Kidney (tissue), 14 donors: Measurements from ENCODE around the gene PIGP. TPM values are rescaled to one million over a fixed set of nuclear protein-coding genes. Genes with fewer than 3 reads are reported as not detected.

ENCODE experiments used
- DNase-seq, 5 donors: peaks; one replicate each; pipeline ENCODE4 v3.0.0-alpha.2; 2013 to 2020
- FAIRE-seq: peaks from 2 replicates; lab custom pipeline; 2012; peaks lifted over from hg19 to GRCh38; lab: Jason Lieb, UNC
- H3K27ac ChIP-seq, 2 donors: one replicate each; pipeline ENCODE4 v1.7.0; 2013; ENCODE audit warnings: low read depth in 2 of 2, low read length in 2 of 2, inconsistent platforms in 1 of 2
- H3K27me3 ChIP-seq: one replicate; pipeline ENCODE4 v1.7.1; 2013; ENCODE audit warnings: low read length, inconsistent platforms; ENCODE audit not compliant: control insufficient read depth, insufficient read depth
- H3K36me3 ChIP-seq, 3 donors: one replicate each; pipeline versions ENCODE4 v1.7.0 to v1.7.1; 2013; ENCODE audit warnings: low read length in 3 of 3, control low read depth in 1 of 3, inconsistent platforms in 1 of 3; ENCODE audit not compliant: insufficient read depth in 3 of 3, control insufficient read depth in 2 of 3
- H3K4me1 ChIP-seq, 3 donors: one replicate each; pipeline versions ENCODE4 v1.7.0 to v1.7.1; 2013; ENCODE audit warnings: low read length in 3 of 3, inconsistent platforms in 1 of 3, low read depth in 1 of 3; ENCODE audit not compliant: control insufficient read depth in 2 of 3, insufficient read depth in 2 of 3
- H3K4me3 ChIP-seq, 3 donors: one replicate each; pipeline versions ENCODE4 v1.7.0 to v1.8.1; 2013; ENCODE audit warnings: low read length in 3 of 3, control low read depth in 1 of 3, inconsistent platforms in 1 of 3
- H3K9ac ChIP-seq, 3 donors: one replicate each; pipeline versions ENCODE4 v1.7.0 to v1.7.1; 2013; ENCODE audit warnings: low read length in 3 of 3, control low read depth in 1 of 3, inconsistent platforms in 1 of 3
- H3K9me3 ChIP-seq, 3 donors: one replicate each; pipeline versions ENCODE4 v1.7.0 to v1.7.1; 2013; ENCODE audit warnings: low read length in 3 of 3, control low read depth in 1 of 3, inconsistent platforms in 1 of 3; ENCODE audit not compliant: control insufficient read depth in 2 of 3, insufficient read depth in 1 of 3
- CTCF ChIP-seq: IDR thresholded peaks from 3 replicates; pipeline ENCODE4 v1.5.1; 2012; ENCODE audit warnings: mild to moderate bottlenecking, moderate library complexity, borderline replicate concordance; ENCODE audit not compliant: insufficient read depth; ENCODE audit errors: extremely low read depth
- intact Hi-C: fragments of 100-400 bp; cut with DNase I; formaldehyde crosslinking; loops from one replicate; pipeline ENCODE4 v1.11.1; 2022
- polyA plus RNA-seq: library from polyadenylated mRNA; stranded (reverse); fragments of 350-450 nt; fragmentation: Illumina TruSeq; extraction: RNeasy Lipid Tissue Mini Kit (QIAGEN cat#74804); gene quantifications from one replicate; pipeline ENCODE4 v1.2.3, GENCODE V29; 2014; ENCODE audit warnings: low read depth, low replicate concordance; ENCODE audit not compliant: insufficient read depth
- total RNA-seq: library from RNA; stranded (reverse); fragmentation: NEBNext Ultra II Directional; extraction: Animal tissue kit (Norgen Biotek cat#: 25700); gene quantifications from one replicate; pipeline ENCODE4 v1.2.1, GENCODE V29; 2021
- donor health status: control.
- donor health status: control.
- donor health status: control.
- donor health status: control.
- donor health status: control.
- donor health status: DM: yes; HTN: yes; CAD: no.
- donor health status: Normal renal cell carcinoma (clear cell type).

Gene PIGP
- total and polyA plus RNA-seq, 2 donors from 2014 or later: 23.7 to 49.2 TPM

- no peak overlapping the region for H3K4me3 ChIP-seq
- H3K9me3 ChIP-seq: no peaks in the 10 kb centered on the region
- H3K27me3 ChIP-seq: no peaks in the 10 kb centered on the region
- peak; percentile 21 for FAIRE-seq
- TF ChIP-seq CTCF: peak; percentile 22
- H3K9ac ChIP-seq: no peak overlapping the region
- intact Hi-C loops: no loop called here
- peaks cover 0 to 3% (median 2%) of the 10 kb centered on the region in 3 donors for H3K36me3 ChIP-seq
- H3K4me1 ChIP-seq: no peaks in the 10 kb centered on the region
- H3K27ac ChIP-seq: no peak overlapping the region
- peak in 1 of 5 donors; percentile 39 for DNase-seq
Observed at GRCh38 chr21:37087188-37087587, 14.3 kb upstream of the PIGP start.

- DNase-seq: no peak
- Histone ChIP-seq H3K27me3 (no peaks in the 10 kb centered on the region), H3K36me3 (peaks cover 0 to 2% (median 0%) of the 10 kb centered on the region in 3 donors), H3K9ac (no peak overlapping the region), H3K4me1 (no peaks in the 10 kb centered on the region), H3K27ac (no peak overlapping the region), H3K4me3 (no peak overlapping the region), H3K9me3 (no peaks in the 10 kb centered on the region)
- FAIRE-seq: no peak
- intact Hi-C loops: no loop called here
- no peak for TF ChIP-seq CTCF
Observed at GRCh38 chr21:37085726-37086125, 12.9 kb upstream of the PIGP start.

GRCh38 chr21:37082856-37083528 is 10.1 kb upstream of the PIGP start:
- FAIRE-seq: no peak
- no peak overlapping the region for H3K4me3 ChIP-seq

More at GRCh38 chr21:37082856-37083528, 10.1 kb upstream of the PIGP start:
- Histone ChIP-seq H3K27ac (no peak overlapping the region), H3K27me3 (no peaks in the 10 kb centered on the region), H3K9ac (no peak overlapping the region), H3K36me3 (peaks cover 0 to 2% (median 0%) of the 10 kb centered on the region in 3 donors), H3K9me3 (no peaks in the 10 kb centered on the region), H3K4me1 (no peaks in the 10 kb centered on the region)
- intact Hi-C loops: no loop called here
- TF ChIP-seq CTCF: no peak
- DNase-seq: no peak
